GM23338 (cell line): ENCODE results near the gene WDR70. TPM values are rescaled to one million over a fixed set of nuclear protein-coding genes. Genes with fewer than 3 reads are reported as not detected.
"Not testable (repeated sequence)": the region's sequence is repeated elsewhere in the genome, so short reads cannot be mapped to it uniquely, and the experiment has no call there.

Source experiments
- ATAC-seq: fragments of 200-7000 bp; cut with Tn5 transposase; 3 replicates; pipeline ENCODE4 v1.9.1; 2020
- DNase-seq: peaks from one replicate; pipeline ENCODE4 v3.0.0-alpha.2; 2015; ENCODE audit warnings: low spot score
- H2AFZ ChIP-seq: fragments of 200-600 bp; sonication (generic); 2 replicates; pipeline ENCODE4 v1.8.0; 2016; ENCODE audit warnings: antibody characterized with exemption, mild to moderate bottlenecking, moderate library complexity
- H3F3A ChIP-seq: fragments of 200-600 bp; sonication (generic); replicated peaks from 2 replicates; pipeline ENCODE4 v1.8.0; 2017; ENCODE audit warnings: antibody characterized with exemption, mixed run types, low read depth
- H3K27ac ChIP-seq: fragments of 200-600 bp; sonication (generic); 2 replicates; pipeline ENCODE4 v1.6.1; 2016; ENCODE audit warnings: low read depth
- H3K27me3 ChIP-seq: fragments of 200-600 bp; sonication (generic); 2 replicates; pipeline ENCODE4 v1.8.0; 2016; ENCODE audit warnings: mild to moderate bottlenecking, mixed run types, moderate library complexity; ENCODE audit not compliant: insufficient read depth
- H3K36me3 ChIP-seq: fragments of 200-600 bp; sonication (generic); 2 replicates; pipeline ENCODE4 v1.8.0; 2016; ENCODE audit warnings: mild to moderate bottlenecking; ENCODE audit not compliant: insufficient read depth
- H3K4me1 ChIP-seq: fragments of 200-600 bp; sonication (generic); 2 replicates; pipeline ENCODE4 v1.8.0; 2016; ENCODE audit warnings: mild to moderate bottlenecking, moderate library complexity; ENCODE audit not compliant: insufficient read depth
- H3K4me2 ChIP-seq: fragments of 200-600 bp; sonication (generic); 2 replicates; pipeline ENCODE4 v1.7.1; 2017; ENCODE audit warnings: mixed run types
- H3K4me3 ChIP-seq: fragments of 200-600 bp; sonication (generic); 2 replicates; pipeline ENCODE4 v1.6.1; 2016; ENCODE audit warnings: mixed run types
- H3K79me2 ChIP-seq: fragments of 200-600 bp; sonication (generic); replicated peaks from 2 replicates; pipeline ENCODE4 v1.8.0; 2017; ENCODE audit warnings: mild to moderate bottlenecking; ENCODE audit not compliant: insufficient read depth
- H3K9me2 ChIP-seq: fragments of 200-600 bp; sonication (generic); 2 replicates; pipeline ENCODE4 v1.8.0; 2017; ENCODE audit not compliant: insufficient read depth
- H4K20me1 ChIP-seq: fragments of 200-600 bp; sonication (generic); replicated peaks from 2 replicates; pipeline ENCODE4 v1.8.0; 2017; ENCODE audit warnings: mild to moderate bottlenecking; ENCODE audit not compliant: insufficient read depth
- H3K27ac Mint-ChIP-seq: 2 replicates; pipeline ENCODE4 v1.8.0; 2020; ENCODE audit warnings: inconsistent platforms, mild to moderate bottlenecking, moderate library complexity, mixed read lengths
- H3K27me3 Mint-ChIP-seq: 3 replicates; pipeline ENCODE4 v1.8.0; 2022; ENCODE audit warnings: low read depth, mild to moderate bottlenecking, moderate library complexity, mixed read lengths, inconsistent platforms; ENCODE audit not compliant: insufficient read depth, poor library complexity
- H3K36me3 Mint-ChIP-seq: 3 replicates; pipeline ENCODE4 v1.8.0; 2021; ENCODE audit warnings: low read depth, mild to moderate bottlenecking, inconsistent platforms, moderate library complexity, mixed read lengths
- H3K4me1 Mint-ChIP-seq: 3 replicates; pipeline ENCODE4 v1.8.0; 2020; ENCODE audit warnings: mild to moderate bottlenecking, inconsistent platforms, mixed read lengths
- H3K4me3 Mint-ChIP-seq: 3 replicates; pipeline ENCODE4 v1.8.0; 2021; ENCODE audit warnings: moderate library complexity, mild to moderate bottlenecking, inconsistent platforms, mixed read lengths
- H3K9me3 Mint-ChIP-seq: 3 replicates; pipeline ENCODE4 v1.8.0; 2020; ENCODE audit warnings: moderate library complexity, mild to moderate bottlenecking, inconsistent platforms, mixed read lengths
- EZH2phosphoT487 ChIP-seq: fragments of 200-600 bp; sonication (generic); IDR thresholded peaks from one replicate; pipeline ENCODE4 v1.8.1; 2018; ENCODE audit warnings: antibody characterized with exemption; ENCODE audit not compliant: unreplicated experiment
- polyA plus RNA-seq: library from polyadenylated mRNA; unstranded; fragments of >200 nt; fragmentation: Nextera tagmentation; extraction: Ambion mirVana; gene quantifications from 2 replicates; pipeline ENCODE4 v1.2.1, GENCODE V29; 2016
- total RNA-seq: library from RNA; depleted of rRNA; stranded (reverse); fragments of >200 nt; shearing (Covaris generic); gene quantifications from 2 replicates; pipeline ENCODE4 v1.2.3, GENCODE V29; 2014
- TF ChIP-seq, protein P1 (sequence below), 2 experiments: fragments of 200-600 bp in 1 of 2; sonication (generic) in 1 of 2; conservative IDR thresholded peaks; 2 replicates each; pipeline versions ENCODE4 v1.5.1 to v1.6.1; 2016 to 2017; ENCODE audit warnings: antibody characterized with exemption in 2 of 2, low read depth in 2 of 2, mild to moderate bottlenecking in 2 of 2, moderate library complexity in 1 of 2

WDR70 gene
- total and polyA plus RNA-seq, 2 experiments from 2014 or later: 34.9 to 86.7 TPM

DNA sequence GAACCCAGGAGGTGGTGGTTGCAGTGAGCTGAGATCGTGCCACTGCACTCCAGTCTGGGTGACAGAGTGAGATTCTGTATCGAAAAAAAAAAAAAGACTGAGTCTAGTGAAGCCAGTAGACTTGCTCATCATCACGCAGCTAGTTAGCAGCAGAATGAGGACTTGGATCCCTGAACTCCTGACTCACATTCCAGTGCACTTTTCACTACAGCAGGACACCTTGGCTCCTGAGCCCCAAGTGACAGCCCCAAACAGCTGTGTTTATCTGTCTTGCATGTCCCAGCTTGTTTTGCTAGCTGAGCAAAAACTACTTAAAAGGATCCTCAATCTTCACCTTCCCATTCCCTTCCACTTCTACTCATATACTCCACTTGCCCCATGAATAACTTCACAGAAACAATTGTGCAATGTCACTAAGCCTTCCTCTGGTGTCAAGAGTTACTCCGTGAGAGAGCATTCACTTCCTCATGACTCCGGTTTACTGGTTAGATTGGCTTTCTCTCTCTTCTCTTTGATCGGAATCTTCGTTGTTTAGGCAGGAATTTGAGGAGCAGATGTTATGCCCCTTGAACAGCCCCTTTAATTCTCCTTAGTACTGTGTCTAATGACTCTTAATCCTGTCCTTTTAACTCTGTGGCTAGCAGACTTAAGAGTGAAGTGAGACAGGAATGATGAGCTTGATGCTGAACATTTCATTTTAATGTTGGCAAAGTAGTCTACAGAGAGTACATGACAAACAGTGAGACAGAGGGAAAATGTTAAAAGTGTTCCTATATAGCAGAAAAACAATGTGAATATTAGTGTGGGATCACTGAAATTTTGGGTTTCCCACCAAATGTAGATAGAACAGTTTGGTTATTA, 84.3 kb downstream of the WDR70 start:
- not testable (repeated sequence) for H3K27me3 ChIP-seq, H3K27ac ChIP-seq, H2AFZ ChIP-seq, H3K4me1 ChIP-seq, H4K20me1 ChIP-seq, H3K4me1 Mint-ChIP-seq, H3K36me3 ChIP-seq, H3K4me2 ChIP-seq, H3F3A ChIP-seq, H3K4me3 ChIP-seq, H3K9me3 Mint-ChIP-seq, H3K27me3 Mint-ChIP-seq, H3K9me2 ChIP-seq, DNase-seq, H3K36me3 Mint-ChIP-seq, ATAC-seq, H3K4me3 Mint-ChIP-seq, H3K79me2 ChIP-seq
- 0 out of 2 replicates have a peak overlapping the region, but pooled peaks have one; percentile 4 for H3K27ac Mint-ChIP-seq

DNA sequence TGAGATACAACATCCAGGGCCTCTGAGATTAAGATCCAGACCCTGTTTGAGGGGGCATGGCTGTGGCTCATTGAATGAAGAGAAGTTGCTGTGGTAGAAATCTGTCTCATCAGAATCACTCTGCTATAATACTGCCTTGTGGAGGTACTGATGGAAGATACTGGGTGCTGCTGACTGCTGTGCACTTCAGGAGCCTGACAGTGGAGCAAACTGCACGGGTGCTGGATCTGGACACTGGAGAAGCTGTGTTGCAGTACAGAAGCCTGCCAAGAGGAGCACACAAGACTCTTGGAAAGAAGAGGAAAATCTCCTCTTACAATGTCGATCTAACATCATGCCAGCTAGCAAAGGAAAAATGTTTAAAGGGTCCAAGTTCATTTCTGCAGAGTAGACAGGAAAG, 85.5 kb downstream of the WDR70 start:
- H3K36me3 ChIP-seq, H3K9me3 Mint-ChIP-seq, H3F3A ChIP-seq, H3K4me1 ChIP-seq, H4K20me1 ChIP-seq, H3K4me3 ChIP-seq, DNase-seq, H3K27ac ChIP-seq, H3K27me3 Mint-ChIP-seq, H3K9me2 ChIP-seq, H3K4me2 ChIP-seq, H2AFZ ChIP-seq, H3K27me3 ChIP-seq, H3K27ac Mint-ChIP-seq, H3K79me2 ChIP-seq, H3K4me1 Mint-ChIP-seq, ATAC-seq, H3K4me3 Mint-ChIP-seq: not testable (repeated sequence)
- peaks cover 14% of the 10 kb centered on the region for H3K36me3 Mint-ChIP-seq

DNA sequence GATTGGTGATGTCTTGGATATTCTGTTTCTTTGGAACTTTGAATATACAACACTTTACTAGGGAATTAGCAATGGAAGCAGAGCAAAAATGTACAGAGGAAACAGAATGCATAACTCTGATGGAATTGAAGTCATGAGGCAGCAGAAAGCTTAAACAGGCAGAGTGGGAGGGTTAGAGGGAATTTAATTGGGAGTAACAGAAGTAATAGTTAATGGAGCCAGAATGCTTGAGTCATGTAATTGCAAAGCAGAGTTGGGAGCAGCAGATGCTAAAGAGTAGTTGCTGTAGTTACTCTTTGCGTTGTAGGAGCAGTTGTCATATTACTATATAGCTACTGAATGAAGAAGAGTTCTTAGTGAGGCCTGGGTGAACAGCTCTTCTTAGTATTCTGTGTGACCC, 90.3 kb downstream of the WDR70 start:
- peaks cover 16% of the 10 kb centered on the region for H3K9me3 Mint-ChIP-seq
- H3K27ac Mint-ChIP-seq, H3F3A ChIP-seq, H3K27ac ChIP-seq, H3K9me2 ChIP-seq, H3K27me3 ChIP-seq, ATAC-seq, H3K27me3 Mint-ChIP-seq, H4K20me1 ChIP-seq, H3K4me1 Mint-ChIP-seq, H3K4me3 ChIP-seq, H3K4me1 ChIP-seq, DNase-seq, H2AFZ ChIP-seq, H3K4me3 Mint-ChIP-seq, H3K79me2 ChIP-seq, H3K36me3 ChIP-seq, H3K4me2 ChIP-seq: not testable (repeated sequence)
- peaks cover 33% of the 10 kb centered on the region for H3K36me3 Mint-ChIP-seq

DNA sequence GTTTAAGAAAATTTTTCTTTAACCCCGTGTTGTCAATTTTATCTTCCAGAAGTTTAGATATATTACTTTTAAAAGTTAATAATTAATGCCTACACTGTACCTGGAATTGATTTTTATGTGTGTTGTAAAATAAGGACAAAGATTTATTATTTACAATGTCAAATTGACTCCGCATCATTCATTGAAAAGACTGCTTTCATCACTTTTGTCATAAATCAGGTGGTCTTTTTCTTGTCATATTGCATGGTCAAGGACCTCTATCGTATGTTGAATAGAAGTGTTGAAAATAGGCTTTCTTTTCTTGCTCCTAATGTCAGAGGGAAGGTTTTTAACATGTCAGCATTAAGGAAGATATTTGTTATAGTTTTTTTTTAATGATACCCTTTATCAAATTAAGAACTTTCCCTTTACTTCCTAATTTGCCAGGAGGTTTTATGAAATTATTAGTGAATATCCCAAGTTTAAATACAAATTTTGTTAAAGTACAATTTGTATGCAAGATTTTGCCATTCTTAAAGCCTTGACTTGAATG, 92.6 kb downstream of the WDR70 start:
- H3K4me2 ChIP-seq: no peak overlapping the region
- H3K27me3 ChIP-seq: no peaks in the 10 kb centered on the region
- H3K27ac Mint-ChIP-seq: no peak overlapping the region
- H3K27me3 Mint-ChIP-seq: no peaks in the 10 kb centered on the region
- ATAC-seq (no peak), DNase-seq (no peak)
- H3K4me3 Mint-ChIP-seq: no peak overlapping the region
- H3K4me1 ChIP-seq: no peaks in the 10 kb centered on the region
- H3K4me1 Mint-ChIP-seq: no peaks in the 10 kb centered on the region
- H4K20me1 ChIP-seq: no peaks in the 10 kb centered on the region
- H2AFZ ChIP-seq: no peak overlapping the region
- H3K27ac ChIP-seq: no peak overlapping the region
- H3K4me3 ChIP-seq: no peak overlapping the region
- H3K36me3 Mint-ChIP-seq: peaks cover 43% of the 10 kb centered on the region
- no peaks in the 10 kb centered on the region for H3K9me2 ChIP-seq
- no peaks in the 10 kb centered on the region for H3F3A ChIP-seq
- 0 out of 2 replicates have a peak, but pooled peaks cover 5% of the 10 kb centered on the region for H3K36me3 ChIP-seq
- H3K9me3 Mint-ChIP-seq: peaks cover 16% of the 10 kb centered on the region
- H3K79me2 ChIP-seq: no peaks in the 10 kb centered on the region
- TF ChIP-seq, protein P1, sequence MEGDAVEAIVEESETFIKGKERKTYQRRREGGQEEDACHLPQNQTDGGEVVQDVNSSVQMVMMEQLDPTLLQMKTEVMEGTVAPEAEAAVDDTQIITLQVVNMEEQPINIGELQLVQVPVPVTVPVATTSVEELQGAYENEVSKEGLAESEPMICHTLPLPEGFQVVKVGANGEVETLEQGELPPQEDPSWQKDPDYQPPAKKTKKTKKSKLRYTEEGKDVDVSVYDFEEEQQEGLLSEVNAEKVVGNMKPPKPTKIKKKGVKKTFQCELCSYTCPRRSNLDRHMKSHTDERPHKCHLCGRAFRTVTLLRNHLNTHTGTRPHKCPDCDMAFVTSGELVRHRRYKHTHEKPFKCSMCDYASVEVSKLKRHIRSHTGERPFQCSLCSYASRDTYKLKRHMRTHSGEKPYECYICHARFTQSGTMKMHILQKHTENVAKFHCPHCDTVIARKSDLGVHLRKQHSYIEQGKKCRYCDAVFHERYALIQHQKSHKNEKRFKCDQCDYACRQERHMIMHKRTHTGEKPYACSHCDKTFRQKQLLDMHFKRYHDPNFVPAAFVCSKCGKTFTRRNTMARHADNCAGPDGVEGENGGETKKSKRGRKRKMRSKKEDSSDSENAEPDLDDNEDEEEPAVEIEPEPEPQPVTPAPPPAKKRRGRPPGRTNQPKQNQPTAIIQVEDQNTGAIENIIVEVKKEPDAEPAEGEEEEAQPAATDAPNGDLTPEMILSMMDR (conservative IDR thresholded peaks at IDR 0.05; ENCODE audit: low read depth in 2 of 2): no peak
- TF ChIP-seq EZH2phosphoT487: no peak
